Muscle layer of colon (tissue), 2 donors: Measurements from ENCODE around the gene SNAP29.
A peak's percentile ranks its signal among the peaks of the same experiment; 100 is the strongest.
"Not testable (repeated sequence)": the region's sequence is repeated elsewhere in the genome, so short reads cannot be mapped to it uniquely, and the experiment has no call there.

ENCODE experiments used
- H3K27ac ChIP-seq: one replicate; pipeline ENCODE4 v1.7.0; 2013; ENCODE audit warnings: low read depth, mild to moderate bottlenecking, low read length, moderate library complexity
- H3K27me3 ChIP-seq, 2 donors: one replicate each; pipeline ENCODE4 v1.7.0; 2013; ENCODE audit warnings: low read length in 2 of 2, mild to moderate bottlenecking in 2 of 2; ENCODE audit not compliant: insufficient read depth in 2 of 2, control insufficient read depth in 1 of 2
- H3K36me3 ChIP-seq: one replicate; pipeline ENCODE4 v1.7.0; 2013; ENCODE audit warnings: mild to moderate bottlenecking, low read length; ENCODE audit not compliant: insufficient read depth
- H3K4me1 ChIP-seq: one replicate; pipeline ENCODE4 v1.7.0; 2013; ENCODE audit warnings: mild to moderate bottlenecking, low read length; ENCODE audit not compliant: insufficient read depth
- H3K4me3 ChIP-seq, 2 donors: one replicate each; pipeline ENCODE4 v1.7.0; 2013; ENCODE audit warnings: low read length in 2 of 2, low read depth in 1 of 2, mild to moderate bottlenecking in 1 of 2, moderate library complexity in 1 of 2
- H3K9ac ChIP-seq: one replicate; pipeline ENCODE4 v1.7.0; 2013; ENCODE audit warnings: low read length
- H3K9me3 ChIP-seq: one replicate; pipeline ENCODE4 v1.7.0; 2013; ENCODE audit warnings: mild to moderate bottlenecking, low read length
- donor health status: abdominal sarcoma.
- donor health status: Adenocarcinoma of cecum.

The SNAP29 gene

GRCh38 chr22:20839354-20839753 lies 19.5 kb upstream of the SNAP29 start:
- H3K9me3 ChIP-seq, H3K4me3 ChIP-seq, H3K9ac ChIP-seq, H3K36me3 ChIP-seq, H3K27me3 ChIP-seq, H3K4me1 ChIP-seq, H3K27ac ChIP-seq: not testable (repeated sequence)

- H3K4me3 ChIP-seq, result no peak overlapping the region
- H3K9ac ChIP-seq, result no peak overlapping the region
- no peaks in the 10 kb centered on the region for H3K36me3 ChIP-seq
- no peaks in the 10 kb centered on the region for H3K4me1 ChIP-seq
- no peaks in the 10 kb centered on the region for H3K9me3 ChIP-seq
- H3K27me3 ChIP-seq, result no peaks in the 10 kb centered on the region
- no peak overlapping the region for H3K27ac ChIP-seq
Measured at GRCh38 chr22:20839837-20840645, 18.8 kb upstream of the SNAP29 start.

GRCh38 chr22:20840646-20841371 lies 18.0 kb upstream of the SNAP29 start:
- Histone ChIP-seq H3K4me1 (no peaks in the 10 kb centered on the region), H3K27me3 (no peaks in the 10 kb centered on the region), H3K9me3 (no peaks in the 10 kb centered on the region), H3K9ac (no peak overlapping the region), H3K36me3 (no peaks in the 10 kb centered on the region), H3K4me3 (no peak overlapping the region), H3K27ac (no peak overlapping the region)

GRCh38 chr22:20843501-20843900 lies 15.3 kb upstream of the SNAP29 start:
- Histone ChIP-seq H3K27me3 (no peaks in the 10 kb centered on the region), H3K4me3 (no peak overlapping the region), H3K9ac (no peak overlapping the region), H3K36me3 (no peaks in the 10 kb centered on the region), H3K9me3 (no peaks in the 10 kb centered on the region), H3K4me1 (no peaks in the 10 kb centered on the region), H3K27ac (no peak overlapping the region)

GRCh38 chr22:20844055-20845037 lies 14.5 kb upstream of the SNAP29 start:
- H3K4me3 ChIP-seq, result no peak overlapping the region
- no peaks in the 10 kb centered on the region for H3K36me3 ChIP-seq
- no peak overlapping the region for H3K27ac ChIP-seq
- no peaks in the 10 kb centered on the region for H3K27me3 ChIP-seq
- H3K9ac ChIP-seq, result no peak overlapping the region
- H3K9me3 ChIP-seq, result no peaks in the 10 kb centered on the region
- no peaks in the 10 kb centered on the region for H3K4me1 ChIP-seq

GRCh38 chr22:20847318-20847822 lies 11.4 kb upstream of the SNAP29 start:
- Histone ChIP-seq H3K4me3 (no peak overlapping the region), H3K27me3 (no peaks in the 10 kb centered on the region), H3K36me3 (no peaks in the 10 kb centered on the region), H3K9me3 (no peaks in the 10 kb centered on the region), H3K27ac (no peak overlapping the region), H3K9ac (no peak overlapping the region), H3K4me1 (no peaks in the 10 kb centered on the region)

- H3K4me1 ChIP-seq, result peaks cover 6% of the 10 kb centered on the region
- no peak overlapping the region for H3K27ac ChIP-seq
- no peak overlapping the region for H3K9ac ChIP-seq
- no peaks in the 10 kb centered on the region for H3K27me3 ChIP-seq
- H3K9me3 ChIP-seq, result no peaks in the 10 kb centered on the region
- H3K36me3 ChIP-seq, result no peaks in the 10 kb centered on the region
- H3K4me3 ChIP-seq, result no peak overlapping the region
Measured at GRCh38 chr22:20852076-20852475, 6.7 kb upstream of the SNAP29 start.

- no peaks in the 10 kb centered on the region for H3K9me3 ChIP-seq
- H3K9ac ChIP-seq, result no peak overlapping the region
- no peak overlapping the region for H3K27ac ChIP-seq
- no peaks in the 10 kb centered on the region for H3K27me3 ChIP-seq
- H3K4me3 ChIP-seq, result no peak overlapping the region
- no peaks in the 10 kb centered on the region for H3K36me3 ChIP-seq
- H3K4me1 ChIP-seq, result peaks cover 11% of the 10 kb centered on the region
Measured at GRCh38 chr22:20852503-20852902, 6.3 kb upstream of the SNAP29 start.

GRCh38 chr22:20853236-20853660 lies 5.6 kb upstream of the SNAP29 start:
- Histone ChIP-seq H3K4me1 (peaks cover 14% of the 10 kb centered on the region), H3K27ac (no peak overlapping the region), H3K9ac (no peak overlapping the region), H3K36me3 (no peaks in the 10 kb centered on the region), H3K9me3 (no peaks in the 10 kb centered on the region), H3K27me3 (no peaks in the 10 kb centered on the region), H3K4me3 (no peak overlapping the region)

- Histone ChIP-seq H3K27me3 (no peaks in the 10 kb centered on the region), H3K4me3 (peak overlapping the region in 1 of 2 donors; percentile 66), H3K36me3 (no peaks in the 10 kb centered on the region), H3K9ac (no peak overlapping the region), H3K9me3 (no peaks in the 10 kb centered on the region), H3K4me1 (peaks cover 23% of the 10 kb centered on the region), H3K27ac (peak overlapping the region; percentile 7)
Measured at GRCh38 chr22:20857247-20857643, 1.6 kb upstream of the SNAP29 start.
